NCI-H187 treated with DMSO at 0.1 percent for 48 hours (cell line): ENCODE results near the gene ARID3A.

Experiments
- DNase-seq: peaks from one replicate; lab custom pipeline; 2025; lab: John Stamatoyannopoulos, UW

The ARID3A gene

DNA sequence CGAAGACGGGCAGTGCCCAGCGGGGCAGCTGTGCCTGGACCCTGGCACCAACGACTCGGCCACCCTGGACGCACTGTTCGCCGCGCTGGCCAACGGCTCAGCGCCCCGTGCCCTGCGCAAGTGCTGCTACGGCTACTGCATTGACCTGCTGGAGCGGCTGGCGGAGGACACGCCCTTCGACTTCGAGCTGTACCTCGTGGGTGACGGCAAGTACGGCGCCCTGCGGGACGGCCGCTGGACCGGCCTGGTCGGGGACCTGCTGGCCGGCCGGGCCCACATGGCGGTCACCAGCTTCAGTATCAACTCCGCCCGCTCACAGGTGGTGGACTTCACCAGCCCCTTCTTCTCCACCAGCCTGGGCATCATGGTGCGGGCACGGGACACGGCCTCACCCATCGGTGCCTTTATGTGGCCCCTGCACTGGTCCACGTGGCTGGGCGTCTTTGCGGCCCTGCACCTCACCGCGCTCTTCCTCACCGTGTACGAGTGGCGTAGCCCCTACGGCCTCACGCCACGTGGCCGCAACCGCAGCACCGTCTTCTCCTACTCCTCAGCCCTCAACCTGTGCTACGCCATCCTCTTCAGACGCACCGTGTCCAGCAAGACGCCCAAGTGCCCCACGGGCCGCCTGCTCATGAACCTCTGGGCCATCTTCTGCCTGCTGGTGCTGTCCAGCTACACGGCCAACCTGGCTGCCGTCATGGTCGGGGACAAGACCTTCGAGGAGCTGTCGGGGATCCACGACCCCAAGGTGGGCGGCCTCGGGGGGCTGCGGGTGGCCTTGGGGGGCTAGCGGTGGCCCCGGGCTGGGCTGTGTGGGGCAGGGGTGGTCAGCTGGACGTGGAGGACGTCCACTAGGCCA, 79.2 kb downstream of the ARID3A start:
- DNase-seq = no peak

DNA sequence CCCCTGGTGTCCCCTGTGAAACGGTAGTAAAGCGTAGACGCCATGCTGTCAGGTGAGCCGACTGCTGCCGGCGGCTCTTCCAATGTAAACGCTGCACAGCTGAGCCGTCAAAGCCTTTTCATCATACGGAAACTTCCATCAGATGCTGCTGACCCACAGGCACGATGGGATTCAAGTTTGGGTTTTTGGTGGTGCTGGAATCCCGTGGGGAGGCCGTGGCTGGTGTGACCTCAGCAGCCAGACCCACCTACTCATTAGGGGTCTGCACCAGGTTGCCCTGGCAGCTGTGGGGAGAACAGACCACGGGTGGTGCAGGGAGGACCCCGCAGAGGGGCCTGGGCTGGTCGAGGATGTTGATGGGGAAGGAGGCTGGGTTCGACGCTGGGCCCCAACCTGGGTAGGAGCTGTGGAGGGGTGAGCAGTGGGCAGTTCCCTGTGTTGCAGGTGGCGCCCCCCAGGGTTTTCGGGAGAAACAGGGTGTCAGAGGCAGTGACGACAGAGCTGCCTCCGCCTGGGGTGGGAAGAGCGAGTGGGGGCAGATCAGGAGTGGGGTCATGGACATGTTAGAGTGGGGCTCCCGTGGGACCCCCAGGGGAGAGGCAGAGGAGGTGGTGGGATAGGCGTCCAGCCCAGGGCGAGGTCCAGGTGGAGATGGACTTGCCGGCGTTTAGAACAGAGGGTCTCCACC, 81.0 kb downstream of the ARID3A start:
- DNase-seq = no peak

DNA sequence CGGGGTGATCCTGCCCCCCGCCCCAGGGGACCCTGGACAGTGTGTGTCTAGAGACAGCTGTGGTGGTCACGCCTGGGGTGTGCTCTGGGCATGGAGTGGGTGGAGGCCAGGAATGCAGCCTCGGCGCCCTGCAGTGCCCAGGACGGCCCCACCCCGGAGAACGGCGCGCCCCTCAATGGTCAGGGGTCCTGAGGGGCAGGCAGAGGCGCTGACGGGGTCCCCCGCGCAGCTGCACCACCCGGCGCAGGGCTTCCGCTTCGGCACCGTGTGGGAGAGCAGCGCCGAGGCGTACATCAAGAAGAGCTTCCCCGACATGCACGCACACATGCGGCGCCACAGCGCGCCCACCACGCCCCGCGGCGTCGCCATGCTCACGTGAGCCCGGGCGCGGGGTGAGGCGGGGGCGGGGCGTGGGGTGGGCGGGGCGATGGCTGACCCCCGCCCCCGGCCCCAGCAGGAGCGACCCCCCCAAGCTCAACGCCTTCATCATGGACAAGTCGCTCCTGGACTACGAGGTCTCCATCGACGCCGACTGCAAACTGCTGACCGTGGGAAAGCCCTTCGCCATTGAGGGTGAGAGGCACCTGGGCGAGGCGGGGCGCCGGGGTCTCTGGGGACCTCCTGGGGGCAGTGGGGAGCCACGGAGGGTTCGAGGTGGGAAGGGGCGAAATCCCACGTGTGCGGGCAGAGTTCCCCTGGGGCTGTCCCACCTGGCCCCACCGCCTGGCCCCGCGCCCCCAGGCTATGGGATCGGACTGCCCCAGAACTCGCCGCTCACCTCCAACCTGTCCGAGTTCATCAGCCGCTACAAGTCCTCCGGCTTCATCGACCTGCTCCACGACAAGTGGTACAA, 81.8 kb downstream of the ARID3A start:
- DNase-seq = no peak

DNA sequence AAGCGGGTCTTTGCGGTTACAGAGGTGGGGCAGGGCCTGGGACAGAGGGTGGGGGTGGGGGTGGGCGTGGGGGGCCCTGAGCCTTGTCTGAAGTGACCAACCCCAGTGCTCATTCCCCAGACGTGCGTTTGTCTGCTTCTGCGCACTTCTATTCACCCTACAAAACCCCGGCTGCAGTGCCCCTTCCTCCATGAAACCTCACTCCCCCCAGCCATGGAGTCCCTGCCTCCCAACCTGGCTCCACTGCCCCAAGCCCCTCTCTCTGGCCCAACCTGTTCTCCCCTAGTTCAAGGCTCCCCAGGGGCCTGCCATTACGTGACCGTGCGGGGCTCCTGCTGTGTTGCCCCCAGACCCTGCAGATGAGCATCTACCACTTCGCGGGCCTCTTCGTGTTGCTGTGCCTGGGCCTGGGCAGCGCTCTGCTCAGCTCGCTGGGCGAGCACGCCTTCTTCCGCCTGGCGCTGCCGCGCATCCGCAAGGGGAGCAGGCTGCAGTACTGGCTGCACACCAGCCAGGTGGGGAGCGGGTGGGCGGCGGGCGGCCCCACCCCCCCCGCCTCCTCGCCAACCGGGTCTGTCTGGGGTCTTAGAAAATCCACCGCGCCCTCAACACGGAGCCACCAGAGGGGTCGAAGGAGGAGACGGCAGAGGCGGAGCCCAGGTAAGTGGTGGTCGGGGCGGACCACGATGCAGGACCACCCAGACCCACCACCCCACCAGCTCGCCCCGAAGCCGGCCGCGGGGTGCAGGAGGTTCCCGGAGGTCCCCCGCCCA, 82.6 kb downstream of the ARID3A start:
- DNase-seq = no peak

DNA sequence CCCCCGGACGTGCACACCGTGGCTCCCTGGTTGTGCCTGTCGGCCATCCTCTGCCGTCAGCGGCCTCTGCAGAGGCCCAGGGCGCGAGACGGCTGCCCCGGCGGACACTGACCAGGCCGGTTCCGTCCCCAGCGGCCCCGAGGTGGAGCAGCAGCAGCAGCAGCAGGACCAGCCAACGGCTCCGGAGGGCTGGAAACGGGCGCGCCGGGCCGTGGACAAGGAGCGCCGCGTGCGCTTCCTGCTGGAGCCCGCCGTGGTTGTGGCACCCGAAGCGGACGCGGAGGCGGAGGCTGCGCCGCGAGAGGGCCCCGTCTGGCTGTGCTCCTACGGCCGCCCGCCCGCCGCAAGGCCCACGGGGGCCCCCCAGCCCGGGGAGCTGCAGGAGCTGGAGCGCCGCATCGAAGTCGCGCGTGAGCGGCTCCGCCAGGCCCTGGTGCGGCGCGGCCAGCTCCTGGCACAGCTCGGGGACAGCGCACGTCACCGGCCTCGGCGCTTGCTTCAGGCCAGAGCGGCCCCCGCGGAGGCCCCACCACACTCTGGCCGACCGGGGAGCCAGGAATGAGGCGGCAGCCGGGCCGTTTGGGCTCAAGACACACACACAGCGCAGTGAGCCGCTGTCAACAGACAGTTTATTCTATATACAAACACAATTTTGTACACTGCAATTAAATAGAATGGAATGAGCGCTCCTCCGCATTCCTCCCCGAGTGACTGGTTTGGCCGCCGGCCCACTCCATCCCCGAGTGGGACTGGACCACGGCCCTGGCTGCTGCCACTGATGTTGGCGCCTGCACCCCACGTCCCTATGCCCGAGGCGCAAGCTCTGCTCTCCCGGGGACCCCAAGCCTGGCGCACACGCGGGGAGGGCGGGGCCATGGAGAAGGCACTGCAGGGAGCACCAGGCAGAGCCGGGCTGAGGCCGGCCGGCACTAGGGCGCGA, 83.5 kb downstream of the ARID3A start:
- DNase-seq = no peak

DNA sequence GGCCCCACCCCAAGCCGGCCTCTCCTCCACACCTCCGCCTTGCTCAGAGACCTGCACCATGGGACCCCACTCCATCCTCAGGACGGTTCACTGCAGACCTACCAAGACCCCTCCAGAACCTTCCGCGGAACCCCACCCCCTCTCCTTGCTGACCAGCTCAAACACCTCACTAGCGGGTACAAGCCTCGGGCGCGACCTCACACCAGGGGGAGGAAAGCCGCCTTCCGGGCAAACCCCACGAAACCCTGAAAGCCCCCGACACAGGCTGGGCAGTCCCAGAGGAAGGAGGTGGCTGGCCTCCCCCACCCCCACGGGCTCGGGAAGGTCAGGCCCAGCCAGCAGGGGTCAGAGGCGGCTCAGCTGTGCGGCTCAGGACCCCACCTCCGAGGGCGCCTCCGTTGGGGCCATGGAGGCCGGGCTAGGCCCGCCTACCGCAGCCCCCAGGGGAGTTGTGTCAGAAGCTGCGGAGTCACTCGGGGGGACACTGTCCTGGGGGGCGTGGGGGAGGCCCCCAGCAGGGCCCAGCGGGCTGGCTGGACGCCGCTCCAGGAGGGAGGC, 84.2 kb downstream of the ARID3A start:
- DNase-seq = no peak

DNA sequence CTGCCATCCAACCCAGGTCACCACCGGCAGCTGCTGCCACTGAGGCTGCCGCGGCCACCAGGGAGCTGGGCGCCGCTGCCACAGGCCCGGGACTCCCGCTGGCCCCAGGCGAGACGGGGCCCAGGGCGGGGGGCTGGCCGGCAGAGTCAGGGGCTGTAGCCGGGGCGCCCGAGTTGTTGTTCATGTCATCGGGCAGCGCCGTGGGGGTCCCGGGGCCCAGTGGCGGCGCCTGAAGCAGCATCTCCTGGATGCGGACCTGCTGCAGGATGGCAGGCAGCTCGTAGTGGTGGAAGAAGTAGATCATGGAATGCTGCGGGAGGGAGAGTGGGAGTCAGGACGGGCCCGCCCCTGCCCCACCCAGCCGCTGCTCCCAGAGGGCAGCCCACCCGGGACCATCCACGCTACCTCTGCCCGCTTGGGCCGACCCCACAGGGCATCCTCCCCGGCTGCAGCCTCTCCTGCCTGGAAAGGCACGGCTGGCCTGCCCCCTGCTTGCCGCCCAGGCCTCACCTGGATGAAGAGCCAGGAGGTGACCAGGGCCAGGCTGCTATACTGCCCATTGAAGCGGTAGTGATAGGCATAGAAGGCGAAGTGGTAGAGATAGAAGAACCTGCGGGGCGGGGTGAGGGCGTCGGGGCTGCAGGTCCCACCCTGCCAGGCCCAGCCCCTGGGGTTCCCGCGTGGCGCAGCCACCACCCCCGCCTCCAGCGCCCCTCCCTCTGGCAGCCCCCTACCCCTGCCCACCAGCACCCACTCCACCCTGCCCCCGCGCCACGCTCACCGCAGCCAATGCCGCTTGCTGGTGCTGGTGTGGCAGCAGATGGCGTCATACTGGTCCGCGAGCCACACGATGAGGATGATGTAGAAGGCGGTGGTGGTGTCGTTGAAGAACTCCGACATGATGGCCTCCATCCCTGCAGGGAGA, 85.0 kb downstream of the ARID3A start:
- DNase-seq = no peak

DNA sequence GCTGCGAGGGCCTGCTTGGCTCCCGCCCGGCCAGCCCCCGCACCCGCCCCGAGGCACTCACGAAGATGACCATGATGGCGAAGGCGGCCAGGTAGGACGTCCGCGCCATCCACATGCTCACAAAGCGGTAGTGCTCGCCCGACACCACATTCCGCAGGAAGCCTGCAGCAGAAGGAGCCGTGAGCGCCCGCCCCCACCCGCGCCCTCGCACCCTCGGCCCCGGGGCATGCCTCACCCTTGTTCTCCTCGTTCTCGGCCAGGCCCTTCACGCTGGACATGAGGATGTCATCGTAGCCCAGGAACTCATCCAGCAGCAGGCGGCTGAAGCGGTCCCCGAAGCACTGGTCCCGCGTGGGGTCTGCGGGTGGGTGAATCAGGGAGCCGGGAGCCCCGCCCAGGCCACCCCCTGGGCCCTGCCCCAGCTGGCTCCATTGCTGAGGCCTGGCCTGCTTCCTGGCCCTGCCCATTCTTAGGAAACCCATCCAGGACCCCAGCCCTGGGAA, 86.0 kb downstream of the ARID3A start:
- no peak for DNase-seq

DNA sequence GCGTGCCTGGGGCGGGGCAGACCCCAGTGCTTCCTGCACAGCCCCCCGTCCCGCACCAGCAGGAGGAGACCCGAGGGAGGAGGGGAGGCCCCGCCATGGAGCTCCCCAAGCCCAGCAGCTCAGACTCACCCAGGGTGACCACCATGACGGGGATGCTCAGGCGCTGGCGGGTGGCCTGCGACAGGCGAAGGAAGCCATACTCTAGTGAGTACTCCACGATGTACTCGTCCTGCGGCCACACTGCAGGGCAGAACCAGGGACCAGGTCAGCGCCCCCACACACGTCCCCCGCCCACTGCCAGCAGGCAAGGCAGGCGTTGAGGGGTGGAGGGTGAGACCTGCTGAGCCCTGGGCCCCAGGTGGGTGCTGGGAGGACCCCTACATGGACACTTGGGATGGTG, 86.5 kb downstream of the ARID3A start:
- DNase-seq = no peak

DNA sequence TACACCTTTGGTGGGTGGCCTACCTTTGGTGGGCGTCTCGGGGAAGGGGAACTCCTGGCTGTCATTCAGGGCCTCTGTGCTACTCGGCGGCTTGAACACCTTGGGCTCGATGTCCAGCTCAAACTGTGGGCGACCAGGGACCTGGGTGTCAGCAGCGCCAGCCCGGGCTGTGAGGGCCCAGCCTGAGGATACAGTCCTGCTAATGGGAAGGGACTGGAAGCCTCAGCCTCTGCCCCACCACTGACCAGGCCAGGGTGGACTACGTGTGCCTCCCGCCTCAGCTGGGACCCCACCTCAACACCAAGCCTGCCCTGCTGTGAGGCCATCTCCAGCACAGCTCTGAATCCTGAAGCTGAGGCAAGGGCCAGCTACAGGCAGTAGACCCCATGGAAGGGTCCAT, 87.4 kb downstream of the ARID3A start:
- DNase-seq = no peak

DNA sequence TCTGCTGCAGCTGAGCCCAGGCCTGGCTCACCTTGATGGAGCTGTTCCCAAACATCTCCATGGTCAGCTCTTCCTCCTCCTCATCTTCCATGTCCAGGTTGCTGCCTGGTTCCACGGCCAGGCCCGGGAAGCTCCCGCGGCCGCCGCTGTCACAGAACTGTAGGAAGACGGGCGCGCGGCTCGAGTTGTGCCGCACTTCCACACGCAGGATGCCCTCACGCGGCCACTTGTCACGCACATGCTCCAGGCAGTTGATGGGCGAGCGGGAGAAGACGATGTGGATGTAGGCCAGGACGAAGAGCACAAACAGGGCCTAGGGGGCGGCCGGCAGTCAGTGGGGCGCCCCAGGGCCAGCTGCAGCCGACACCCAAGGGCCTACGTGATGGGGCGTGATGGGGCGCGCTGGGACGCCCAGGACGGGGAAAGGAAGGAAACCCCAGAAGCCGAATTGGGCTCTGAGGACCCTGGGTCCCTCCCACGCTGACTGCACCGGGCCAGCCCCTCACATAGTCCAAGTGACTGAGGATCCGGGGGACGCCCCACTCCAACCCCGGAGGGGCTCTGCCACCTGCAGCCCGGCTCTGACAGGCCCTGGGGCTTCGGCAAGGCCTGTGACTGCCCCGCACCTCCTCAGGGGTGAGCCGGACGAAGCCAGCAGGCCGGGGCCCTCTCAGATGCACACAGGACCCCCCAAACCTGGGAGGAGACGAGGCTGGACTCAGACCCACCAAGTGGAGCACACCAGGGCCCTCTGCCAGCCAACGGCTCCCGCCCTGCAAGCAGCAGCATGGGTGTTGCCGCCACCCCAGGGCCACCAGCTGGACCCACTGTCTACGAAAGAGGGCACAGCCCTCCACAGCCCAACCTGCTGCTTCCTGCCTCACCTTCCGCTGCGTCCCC, 88.6 kb downstream of the ARID3A start:
- no peak for DNase-seq

DNA sequence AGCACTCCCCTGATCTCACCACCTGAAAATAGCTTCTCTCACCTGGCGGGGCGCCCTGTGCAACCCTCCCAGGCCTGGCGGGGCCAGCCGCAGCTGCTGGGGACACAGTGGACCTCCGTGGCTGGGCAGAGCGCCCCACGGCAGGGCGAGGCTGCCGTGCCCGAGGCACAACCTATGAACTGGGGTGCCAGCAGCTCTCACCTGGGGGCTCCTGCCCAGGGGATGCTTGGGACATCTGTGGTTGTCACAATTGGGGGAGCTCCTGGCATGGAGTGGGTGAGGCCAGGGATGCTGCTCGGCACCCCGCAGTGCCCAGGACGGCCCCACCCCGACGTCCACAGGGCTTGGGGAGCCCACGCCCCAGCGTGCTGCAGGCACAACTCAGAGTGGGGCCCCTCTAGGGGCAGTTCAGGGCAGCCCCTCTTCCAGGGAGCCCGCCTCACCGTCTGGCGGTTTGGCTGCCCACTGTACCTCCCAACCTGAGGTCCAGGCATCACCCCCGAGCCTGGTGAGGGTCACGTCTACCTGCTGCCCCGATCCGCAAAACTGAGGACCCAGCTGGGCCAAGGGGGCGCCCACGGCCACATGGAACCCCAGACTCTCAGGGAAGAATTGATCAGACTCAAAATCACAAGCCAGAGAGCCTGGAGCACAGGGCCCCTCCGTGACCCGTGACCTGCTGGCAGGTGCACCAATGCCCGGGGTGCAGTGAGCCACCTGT, 89.4 kb downstream of the ARID3A start:
- DNase-seq = no peak

DNA sequence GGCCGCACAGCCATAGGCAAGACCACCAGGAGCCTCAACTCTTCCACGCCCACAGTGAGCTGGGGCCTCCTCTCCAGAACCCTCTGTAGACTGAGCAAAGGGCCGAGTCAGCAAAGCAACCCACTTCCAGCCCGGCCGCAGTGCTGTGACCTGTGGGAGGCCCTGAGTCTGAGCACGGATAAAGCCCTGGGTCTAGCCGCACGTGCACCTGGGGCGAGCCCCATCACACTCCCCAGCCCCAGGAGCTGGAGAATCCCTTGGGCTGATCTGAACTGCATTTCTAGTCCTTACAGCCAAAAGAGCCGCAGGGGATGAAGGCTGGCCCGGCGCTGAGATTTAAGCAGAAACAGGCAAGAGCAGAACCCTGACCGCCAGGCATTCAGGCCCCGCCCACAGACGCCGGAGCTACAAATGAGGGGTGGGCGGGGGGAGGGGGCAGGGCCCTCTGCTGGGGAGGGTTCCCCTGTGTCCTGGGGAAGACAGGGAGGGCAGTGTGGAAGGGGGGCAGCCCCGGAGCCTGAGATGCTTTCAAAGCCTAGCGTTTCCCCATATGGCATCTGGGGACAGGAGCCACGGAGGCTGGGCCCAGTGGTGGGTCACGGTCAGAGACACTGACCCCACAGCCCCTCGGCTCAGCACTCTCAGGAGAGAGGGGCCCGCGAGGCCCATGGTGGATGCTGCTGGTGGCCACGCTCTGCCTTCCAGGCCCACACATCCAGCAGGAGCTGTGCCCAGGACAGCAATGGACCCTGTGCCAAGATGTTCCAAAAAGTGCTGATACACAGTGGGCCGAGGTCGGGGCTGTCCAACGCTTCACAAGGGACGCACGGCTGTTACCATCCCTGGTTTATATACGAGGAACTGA, 90.2 kb downstream of the ARID3A start:
- no peak for DNase-seq

DNA sequence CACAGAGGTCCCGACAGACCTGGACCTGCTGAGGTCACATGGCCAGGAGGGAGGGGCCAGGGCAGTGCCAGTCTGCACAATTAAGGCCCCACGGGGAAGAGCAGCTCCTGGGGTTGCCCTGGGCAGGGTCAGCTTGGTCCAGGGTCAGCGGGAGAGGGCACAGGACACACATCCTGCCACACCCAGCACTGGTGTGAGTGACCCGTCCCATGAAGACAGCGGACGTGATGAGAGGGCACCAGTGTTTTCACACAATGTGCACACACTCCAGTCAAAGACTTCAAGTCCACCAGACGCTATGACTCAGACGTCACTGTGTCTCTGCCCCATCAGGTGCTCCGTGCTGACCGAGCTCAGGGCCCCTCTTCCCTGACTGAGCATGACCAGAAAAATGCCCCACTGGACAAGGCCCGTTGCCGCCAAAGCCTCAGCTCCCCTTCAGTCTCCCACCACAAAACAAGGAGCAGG, 90.8 kb downstream of the ARID3A start:
- no peak for DNase-seq

DNA sequence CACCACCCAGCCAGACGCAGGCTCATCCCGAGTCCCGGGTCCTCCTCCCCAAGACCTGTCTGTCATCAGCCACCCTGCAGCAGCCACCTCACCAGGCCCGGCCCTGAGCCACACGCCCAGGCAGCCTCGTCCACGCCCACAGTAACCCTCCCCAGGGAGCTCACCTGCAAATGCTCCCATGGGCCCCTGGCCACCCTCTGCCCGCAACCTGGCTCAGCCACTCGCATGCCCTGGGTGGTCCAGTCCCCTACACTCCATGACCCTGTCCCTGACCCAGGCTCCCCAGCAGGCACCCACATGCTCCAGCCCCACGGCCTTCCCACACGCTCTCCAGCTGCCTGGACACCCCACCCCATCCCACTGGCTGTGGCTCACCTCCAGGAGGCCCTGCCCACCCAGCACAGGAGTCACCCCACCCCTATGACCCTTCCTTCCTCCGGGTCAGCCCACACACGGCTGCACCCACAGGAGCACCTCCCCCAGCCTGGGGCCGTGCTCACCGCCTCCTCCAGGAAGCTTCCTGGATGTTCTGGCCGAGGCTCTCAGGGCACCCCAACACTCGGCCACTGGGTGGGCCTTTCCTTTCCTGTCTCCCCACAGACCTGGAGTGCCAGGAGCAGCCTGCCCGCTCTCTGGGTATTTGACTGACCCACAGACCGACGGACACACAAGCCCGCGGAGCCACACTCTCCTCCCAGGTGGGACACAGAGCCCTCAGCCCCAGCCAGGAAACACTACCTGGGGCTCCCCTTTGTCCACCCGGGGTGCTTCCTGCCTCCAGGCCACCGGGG, 91.5 kb downstream of the ARID3A start:
- no peak for DNase-seq
